GM12878 (cell line): ENCODE data around the gene LMOD3. TPM values are rescaled to one million over a fixed set of nuclear protein-coding genes. Genes with fewer than 3 reads are reported as not detected.

Experiments
- ATAC-seq: fragments of 200-7000 bp; cut with Tn5 transposase; 3 replicates; pipeline ENCODE4 v1.9.1; 2020; ENCODE audit warnings: mild to moderate bottlenecking, moderate library complexity
- BruUV-seq: library from RNA; stranded (reverse); fragments of 400-500 nt; replicated peaks from 2 replicates; lab custom pipeline; 2021; lab: Mats Ljungman, UMichigan
- CTCF ChIA-PET: fragments of 300-600 bp; sonication (Branson Sonifier 250); formaldehyde crosslinking; extraction: SDS; loops from one replicate; lab custom pipeline; 2021; ENCODE audit warnings: inconsistent platforms; lab: Yijun Ruan, JAX
- POLR2A ChIA-PET: fragments of 350-600 bp; formaldehyde crosslinking; extraction: SDS; loops from one replicate; lab custom pipeline; 2021; ENCODE audit warnings: inconsistent platforms; lab: Charles Lee
- RAD21 ChIA-PET: fragments of 300-600 bp; sonication (Branson Sonifier 250); formaldehyde crosslinking; loops from one replicate; lab custom pipeline; 2023; ENCODE audit warnings: antibody characterized with exemption; ENCODE audit not compliant: unreplicated experiment; lab: Charles Lee
- SMC1A ChIA-PET: fragments of 300-600 bp; sonication (Branson Sonifier 250); formaldehyde crosslinking; loops from one replicate; lab custom pipeline; 2023; ENCODE audit not compliant: unreplicated experiment, uncharacterized antibody; lab: Charles Lee
- DNase-seq: peaks from one replicate; pipeline ENCODE4 v3.0.0-alpha.2; 2011; ENCODE audit warnings: low read depth, low spot score
- FAIRE-seq: peaks from 3 replicates; lab custom pipeline; 2011; peaks lifted over from hg19 to GRCh38; lab: Jason Lieb, UNC
- H2AFZ ChIP-seq: 2 replicates; pipeline ENCODE4 v1.6.0; 2011; ENCODE audit warnings: low read depth, low read length, control low read depth; ENCODE audit not compliant: control insufficient read depth
- H3K27ac ChIP-seq: 2 replicates; pipeline ENCODE4 v1.5.1; 2011; ENCODE audit warnings: control low read depth; ENCODE audit not compliant: control insufficient read depth, insufficient read depth
- H3K27me3 ChIP-seq, 2 experiments: replicated peaks in 1 of 2; 2 replicates each; pipeline versions ENCODE4 v1.6.0 to v1.6.1; 2011; ENCODE audit warnings: low read length in 1 of 2; ENCODE audit not compliant: control insufficient read depth in 2 of 2, insufficient read depth in 2 of 2
- H3K36me3 ChIP-seq, 2 experiments: 2 replicates each; pipeline ENCODE4 v1.5.1; 2011; ENCODE audit warnings: low read length in 1 of 2; ENCODE audit not compliant: control insufficient read depth in 2 of 2, insufficient read depth in 2 of 2
- H3K4me1 ChIP-seq: 2 replicates; pipeline ENCODE4 v1.6.1; 2011; ENCODE audit warnings: mild to moderate bottlenecking, low read length, moderate library complexity, mixed read lengths; ENCODE audit not compliant: control insufficient read depth, insufficient read depth
- H3K4me2 ChIP-seq: 2 replicates; pipeline ENCODE4 v1.6.0; 2011; ENCODE audit warnings: control low read depth; ENCODE audit not compliant: control insufficient read depth, insufficient read depth
- H3K4me3 ChIP-seq: fragments of 200-600 bp; sonication (generic); 2 replicates; pipeline ENCODE4 v1.5.1; 2016
- H3K79me2 ChIP-seq: 2 replicates; pipeline ENCODE4 v1.6.0; 2011; ENCODE audit warnings: low read length; ENCODE audit not compliant: control insufficient read depth, insufficient read depth
- H3K9ac ChIP-seq: 2 replicates; pipeline ENCODE4 v1.8.0; 2011; ENCODE audit warnings: low read length, control low read depth, mixed read lengths; ENCODE audit not compliant: control insufficient read depth, insufficient read depth
- H3K9me3 ChIP-seq: replicated peaks from 3 replicates; pipeline ENCODE4 v1.5.1; 2011; ENCODE audit warnings: mild to moderate bottlenecking, low read length; ENCODE audit not compliant: control insufficient read depth, insufficient read depth
- H4K20me1 ChIP-seq: 2 replicates; pipeline ENCODE4 v1.6.0; 2011; ENCODE audit not compliant: control insufficient read depth, insufficient read depth
- BMI1 ChIP-seq: fragments of 450-650 bp; IDR thresholded peaks from 2 replicates; pipeline ENCODE4 v1.6.1; 2016; ENCODE audit warnings: mild to moderate bottlenecking, moderate library complexity, borderline replicate concordance
- CBX3 ChIP-seq: fragments of 200-600 bp; sonication (generic); IDR thresholded peaks from 2 replicates; pipeline ENCODE4 v1.6.1; 2016; ENCODE audit warnings: low read depth, borderline replicate concordance
- CHD4 ChIP-seq: fragments of 200-600 bp; sonication (generic); IDR thresholded peaks from 2 replicates; pipeline ENCODE4 v1.6.1; 2016; ENCODE audit warnings: mild to moderate bottlenecking
- EP300 ChIP-seq, 2 experiments: fragments of 150-350 bp in 1 of 2; IDR thresholded peaks; 2 replicates each; pipeline ENCODE4 v1.6.1; 2011 to 2012; ENCODE audit warnings: low read depth in 2 of 2, low read length in 2 of 2, borderline replicate concordance in 1 of 2, improper control_type of control experiment in 1 of 2, inconsistent platforms in 1 of 2; ENCODE audit not compliant: control insufficient read depth in 1 of 2
- LARP7 ChIP-seq: fragments of 450-650 bp; IDR thresholded peaks from 2 replicates; pipeline ENCODE4 v1.6.1; 2017; ENCODE audit warnings: mild to moderate bottlenecking
- MEF2A ChIP-seq: IDR thresholded peaks from 2 replicates; pipeline ENCODE4 v1.6.1; 2011; ENCODE audit warnings: low read depth, mild to moderate bottlenecking, low read length, moderate library complexity; ENCODE audit not compliant: insufficient read depth
- PBX3 ChIP-seq: IDR thresholded peaks from 2 replicates; pipeline ENCODE4 v1.6.1; 2011; ENCODE audit warnings: mild to moderate bottlenecking, low read depth, low read length, moderate library complexity; ENCODE audit not compliant: insufficient replicate concordance
- POLR2AphosphoS2 ChIP-seq: IDR thresholded peaks from 2 replicates; pipeline ENCODE4 v1.6.1; 2011; ENCODE audit warnings: low read depth, mild to moderate bottlenecking, low read length, improper control_type of control experiment, moderate library complexity
- PRDM15 ChIP-seq: fragments of 450-650 bp; formaldehyde crosslinking; IDR thresholded peaks from 2 replicates; pipeline ENCODE4 v1.4.0; 2020; ENCODE audit warnings: mild to moderate bottlenecking, moderate library complexity
- SPI1 ChIP-seq: IDR thresholded peaks from 2 replicates; pipeline ENCODE4 v1.6.1; 2011; ENCODE audit warnings: low read depth, mild to moderate bottlenecking, low read length, moderate library complexity, borderline replicate concordance; ENCODE audit not compliant: insufficient read depth
- TCF12 ChIP-seq: IDR thresholded peaks from 2 replicates; pipeline ENCODE4 v1.6.1; 2011; ENCODE audit warnings: low read depth, mild to moderate bottlenecking, low read length
- ZZZ3 ChIP-seq: IDR thresholded peaks from 2 replicates; pipeline ENCODE4 v1.6.1; 2011; ENCODE audit warnings: low read depth; ENCODE audit not compliant: control insufficient read depth, insufficient read length
- WGBS: methylation state at CpG from one replicate; pipeline ENCODE4 v1.1.6; 2016; ENCODE audit warnings: low lambda C conversion rate; ENCODE audit not compliant: insufficient replicate concordance, insufficient coverage; ENCODE audit errors: missing lambda C conversion rate; 5-methylcytosine and 5-hydroxymethylcytosine counted together
- in situ Hi-C: fragments of 300-500 bp; cut with MboI; formaldehyde crosslinking; loops from 9 replicates; pipeline ENCODE4 v1.14.3; 2018; ENCODE audit warnings: mixed read lengths
- intact Hi-C: fragments of 100-400 bp; cut with micrococcal nuclease; formaldehyde crosslinking; loops from one replicate; pipeline ENCODE4 v1.14.2; 2022; ENCODE audit not compliant: unreplicated experiment
- polyA plus RNA-seq, 11 experiments: library from polyadenylated mRNA; depleted of rRNA in 4 of 11; unstranded in 6 of 11; stranded (reverse) in 5 of 11; fragments of >200 nt; fragmentation: Nextera tagmentation in 4 of 11; fragmentation: Illumina TruSeq in 1 of 11; extraction: Ambion mirVana in 4 of 11; extraction: Trizol in 1 of 11; gene quantifications; 1 replicate in 1 of 11; 2 replicates in 10 of 11; pipeline versions ENCODE4 v1.2.1 to v1.2.3, GENCODE V29; 2011 to 2016; ENCODE audit warnings: inconsistent platforms in 2 of 11, missing spikeins in 2 of 11, low read depth in 1 of 11
- total RNA-seq, 4 experiments: library from RNA; depleted of rRNA in 3 of 4; stranded (reverse); fragments of >200 nt in 3 of 4; fragmentation: Illumina TruSeq in 1 of 4; extraction: Trizol in 1 of 4; gene quantifications; 2 replicates each; pipeline versions ENCODE4 v1.2.1 to v1.2.3, GENCODE V29; 2013 to 2021

Gene LMOD3
- total and polyA plus RNA-seq, 10 of the 15 experiments (the other 5 are each of a cell fraction or from before 2014, with no cell fraction given), result 0.04 to 0.20 (median 0.09) TPM; not detected in 1

DNA sequence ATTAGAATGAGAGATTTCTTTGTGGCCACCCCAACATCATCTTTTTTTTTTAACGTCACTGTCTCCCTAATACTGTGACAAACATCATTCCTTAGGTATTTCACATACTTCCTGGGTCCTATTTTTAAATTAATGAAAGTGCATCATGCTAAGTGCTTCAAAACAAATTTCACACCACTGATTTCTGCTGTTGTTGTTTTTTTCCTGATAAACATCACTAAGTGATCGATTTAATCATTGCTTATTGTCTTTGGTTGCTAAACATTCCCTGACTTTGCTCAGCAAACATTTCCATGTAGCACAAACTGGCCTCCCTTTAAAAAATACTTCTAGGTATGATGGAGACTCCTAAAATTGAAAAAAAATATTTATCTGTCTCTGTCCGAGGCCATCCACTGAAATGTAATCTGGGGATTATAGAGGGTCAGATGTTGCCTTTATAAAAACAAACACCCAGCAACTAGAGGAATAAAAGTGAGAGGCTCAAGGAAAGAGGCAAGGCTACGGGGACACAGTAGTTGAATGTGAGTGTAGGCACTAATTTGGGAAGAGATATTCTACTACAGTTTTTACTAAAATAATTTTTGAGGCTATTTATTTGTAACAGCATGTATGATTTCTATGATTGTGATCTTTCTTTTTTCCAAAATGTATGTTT, 20.5 kb upstream of the LMOD3 start:
- ATAC-seq (no peak), DNase-seq (no peak), FAIRE-seq (no peak)
- ChIA-PET CTCF (no interaction called here), POLR2A (no interaction called here), RAD21 (no interaction called here), SMC1A (no interaction called here)
- TF ChIP-seq ZZZ3 (no peak), MEF2A (no peak), EP300 (IDR thresholded peaks at IDR 0.05; ENCODE audit: borderline replicate concordance in 1 of 2, control insufficient read depth in 1 of 2, low read depth in 2 of 2, low read length in 2 of 2) (no peak), PBX3 (no peak), TCF12 (no peak)
- no peak overlapping the region for H3K4me3 ChIP-seq
- H3K4me2 ChIP-seq, result no peak overlapping the region
- H3K9me3 ChIP-seq, result no peaks in the 10 kb centered on the region
- intact Hi-C loops (no loop called here), in situ Hi-C loops (no loop called here)
- H3K79me2 ChIP-seq, result no peaks in the 10 kb centered on the region
- 7% methylated on average over 4 of the region's 4 CpGs for WGBS
- H3K27me3 ChIP-seq, result no peaks in the 10 kb centered on the region
- H3K36me3 ChIP-seq, result no peaks in the 10 kb centered on the region
- no peak overlapping the region for H3K27ac ChIP-seq
- no peaks in the 10 kb centered on the region for H4K20me1 ChIP-seq
- no TSS peak for BruUV-seq
- H3K4me1 ChIP-seq, result no peaks in the 10 kb centered on the region
- H2AFZ ChIP-seq, result no peak overlapping the region
- H3K9ac ChIP-seq, result no peak overlapping the region

DNA sequence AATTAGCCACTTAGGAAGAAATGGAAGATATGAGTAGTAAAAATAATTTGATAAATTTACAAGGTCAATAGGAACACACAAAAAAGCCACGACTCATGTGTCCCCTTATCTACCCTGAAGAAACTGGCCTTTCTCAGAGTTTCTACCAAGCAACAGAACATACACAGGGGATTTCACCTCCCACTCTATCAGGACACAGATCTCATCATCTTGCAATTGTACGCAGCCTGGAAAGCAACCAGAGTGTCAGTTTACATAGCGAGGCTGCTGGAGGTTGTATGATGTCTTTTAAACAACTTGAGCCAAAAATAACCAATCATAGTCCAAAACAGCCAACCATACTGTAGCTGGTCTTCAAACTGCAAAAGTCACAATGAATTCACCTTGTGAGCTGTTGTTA, 19.7 kb upstream of the LMOD3 start:
- no peak overlapping the region for H3K27ac ChIP-seq
- RAD21 ChIA-PET, result no interaction called here
- no peak overlapping the region for H3K4me3 ChIP-seq
- SMC1A ChIA-PET, result no interaction called here
- no peaks in the 10 kb centered on the region for H3K79me2 ChIP-seq
- 10% methylated on average over 3 of the region's 3 CpGs for WGBS
- POLR2A ChIA-PET, result no interaction called here
- H4K20me1 ChIP-seq, result no peaks in the 10 kb centered on the region
- CTCF ChIA-PET, result interaction anchor here (0.6 to 3.4 kb wide), 3 partner anchors 20 to 258 kb away, joined by 3 to 16 read pairs (median 3); no protein-coding TSS in a partner anchor
- in situ Hi-C loops, result no loop called here
- H3K36me3 ChIP-seq, result no peaks in the 10 kb centered on the region
- no peak for DNase-seq
- no peaks in the 10 kb centered on the region for H3K9me3 ChIP-seq
- no peak overlapping the region for H2AFZ ChIP-seq
- H3K27me3 ChIP-seq, result no peaks in the 10 kb centered on the region
- H3K9ac ChIP-seq, result no peak overlapping the region
- H3K4me2 ChIP-seq, result no peak overlapping the region
- intact Hi-C loops, result no loop called here
- no peak for ATAC-seq
- no peak for FAIRE-seq
- no TSS peak for BruUV-seq
- H3K4me1 ChIP-seq, result no peaks in the 10 kb centered on the region
- TF ChIP-seq BMI1, result no peak
- TF ChIP-seq CBX3, result no peak
- no peak for TF ChIP-seq EP300 (IDR thresholded peaks at IDR 0.05; ENCODE audit: borderline replicate concordance in 1 of 2, control insufficient read depth in 1 of 2, low read depth in 2 of 2, low read length in 2 of 2)
- TF ChIP-seq MEF2A, result no peak
- TF ChIP-seq LARP7, result no peak
- no peak for TF ChIP-seq POLR2AphosphoS2
- no peak for TF ChIP-seq PRDM15
- no peak for TF ChIP-seq SPI1
- no peak for TF ChIP-seq CHD4
